K562 (cell line): ENCODE results near the gene ADARB2. TPM values are rescaled to one million over a fixed set of nuclear protein-coding genes. Genes with fewer than 3 reads are reported as not detected.

ENCODE experiments used
- ATAC-seq: fragments of 200-7000 bp; cut with Tn5 transposase; 3 replicates; pipeline ENCODE4 v1.9.1; 2020; ENCODE audit warnings: moderate library complexity
- BruUV-seq: library from RNA; stranded (reverse); fragments of 400-500 nt; replicated peaks from 2 replicates; lab custom pipeline; 2021; lab: Mats Ljungman, UMichigan
- CTCF ChIA-PET: fragments of 300-600 bp; formaldehyde crosslinking; extraction: SDS; loops from one replicate; lab custom pipeline; 2021; ENCODE audit warnings: low intra/inter-chr PET ratio; lab: Yijun Ruan, JAX
- POLR2A ChIA-PET: fragments of 300-600, 350-650 bp; sonication (Branson Sonifier 250); formaldehyde crosslinking; extraction: SDS; loops from one replicate; lab custom pipeline; 2021; ENCODE audit warnings: antibody characterized with exemption, inconsistent platforms; lab: Yijun Ruan, JAX
- DNase-seq, 4 experiments: peaks; one replicate each; pipeline versions ENCODE4 v3.0.0 to v3.0.0-alpha.2; 2011 to 2018; ENCODE audit warnings: low spot score in 3 of 4, mixed read lengths in 3 of 4; ENCODE audit errors: extremely low read depth in 1 of 4
- FAIRE-seq: peaks from 2 replicates; lab custom pipeline; 2011; peaks lifted over from hg19 to GRCh38; lab: Jason Lieb, UNC
- H2AFZ ChIP-seq: 2 replicates; pipeline ENCODE4 v1.6.0; 2011; ENCODE audit warnings: low read depth, low read length, control low read depth, inconsistent platforms
- H3K27ac ChIP-seq: fragments of 200-600 bp; 3 replicates; pipeline ENCODE4 v1.8.0; 2011; ENCODE audit warnings: low read depth, mild to moderate bottlenecking, control low read depth, inconsistent platforms, low read length, moderate library complexity, mixed read lengths; ENCODE audit errors: extremely low read depth
- H3K27me3 ChIP-seq, 2 experiments: fragments of 300-600 bp in 1 of 2; 2 replicates in 1 of 2; 3 replicates in 1 of 2; pipeline versions ENCODE4 v1.6.0 to v1.8.0; 2011; ENCODE audit warnings: inconsistent platforms in 2 of 2, low read length in 2 of 2, mild to moderate bottlenecking in 1 of 2, mixed read lengths in 1 of 2, moderate library complexity in 1 of 2; ENCODE audit not compliant: control insufficient read depth in 2 of 2, insufficient read depth in 2 of 2
- H3K36me3 ChIP-seq: fragments of 300-600 bp; 3 replicates; pipeline ENCODE4 v1.8.0; 2011; ENCODE audit warnings: mild to moderate bottlenecking, low read length, inconsistent platforms; ENCODE audit not compliant: control insufficient read depth, insufficient read depth
- H3K4me1 ChIP-seq, 2 experiments: fragments of 200-600 bp in 1 of 2; replicated peaks in 1 of 2; 2 replicates in 1 of 2; 3 replicates in 1 of 2; pipeline versions ENCODE4 v1.5.1 to v1.8.0; 2011; ENCODE audit warnings: inconsistent platforms in 2 of 2, low read length in 2 of 2, mild to moderate bottlenecking in 1 of 2, mixed read lengths in 1 of 2, moderate library complexity in 1 of 2; ENCODE audit not compliant: control insufficient read depth in 2 of 2, insufficient read depth in 2 of 2
- H3K4me2 ChIP-seq: 2 replicates; pipeline ENCODE4 v1.6.1; 2011; ENCODE audit warnings: low read length, control low read depth, inconsistent platforms, mixed read lengths; ENCODE audit not compliant: insufficient read depth
- H3K4me3 ChIP-seq: fragments of 200-600 bp; sonication (generic), shearing (Covaris generic); 2 replicates; pipeline ENCODE4 v1.5.1; 2016; ENCODE audit warnings: control low read depth, inconsistent platforms
- H3K79me2 ChIP-seq: fragments of 200-600 bp; 3 replicates; pipeline ENCODE4 v1.8.0; 2011; ENCODE audit warnings: low read length, inconsistent platforms; ENCODE audit not compliant: control insufficient read depth, insufficient read depth
- H3K9ac ChIP-seq, 2 experiments: 2 replicates each; pipeline versions ENCODE4 v1.6.0 to v1.6.1; 2011; ENCODE audit warnings: low read depth in 2 of 2, low read length in 2 of 2, control low read depth in 1 of 2, inconsistent platforms in 1 of 2, mild to moderate bottlenecking in 1 of 2, mixed read lengths in 1 of 2; ENCODE audit not compliant: insufficient read depth in 1 of 2
- H3K9me1 ChIP-seq: one replicate; pipeline ENCODE4 v1.6.0; 2011; ENCODE audit warnings: inconsistent platforms, mild to moderate bottlenecking, low read length, moderate library complexity; ENCODE audit not compliant: control insufficient read depth, insufficient read depth
- H3K9me3 ChIP-seq: replicated peaks from 2 replicates; pipeline ENCODE4 v1.5.1; 2011; ENCODE audit warnings: low read depth, low read length, inconsistent platforms; ENCODE audit not compliant: control insufficient read depth, insufficient read depth
- H4K20me1 ChIP-seq: replicated peaks from 2 replicates; pipeline ENCODE4 v1.6.1; 2011; ENCODE audit warnings: low read length, inconsistent platforms, mixed read lengths; ENCODE audit not compliant: control insufficient read depth, insufficient read depth
- GATAD2B ChIP-seq: fragments of 450-650 bp; IDR thresholded peaks from 2 replicates; pipeline ENCODE4 v1.6.1; 2017; ENCODE audit warnings: mild to moderate bottlenecking, borderline replicate concordance
- ILK ChIP-seq: fragments of 450-650 bp; IDR thresholded peaks from 2 replicates; pipeline ENCODE4 v1.6.1; 2016; ENCODE audit warnings: missing genetic modification characterization, low read depth, mild to moderate bottlenecking, missing compliant biosample characterization, moderate library complexity, borderline replicate concordance
- LCOR ChIP-seq: sonication (generic); formaldehyde crosslinking; IDR thresholded peaks from 2 replicates; pipeline ENCODE4 v1.8.0; 2022; ENCODE audit warnings: mild to moderate bottlenecking, missing genetic modification reagents
- NCOA1 ChIP-seq: fragments of 450-650 bp; IDR thresholded peaks from 2 replicates; pipeline ENCODE4 v1.6.1; 2016; ENCODE audit warnings: low read depth
- NELFE ChIP-seq: IDR thresholded peaks from 2 replicates; pipeline ENCODE4 v1.6.1; 2011; ENCODE audit warnings: mild to moderate bottlenecking; ENCODE audit not compliant: insufficient read depth, insufficient read length
- SIN3A ChIP-seq, 2 experiments: fragments of 150-350 bp in 1 of 2; IDR thresholded peaks; 2 replicates each; pipeline ENCODE4 v1.6.1; 2011 to 2016; ENCODE audit warnings: borderline replicate concordance in 2 of 2, low read depth in 2 of 2, low read length in 2 of 2, mild to moderate bottlenecking in 2 of 2, moderate library complexity in 2 of 2; ENCODE audit not compliant: control insufficient read depth in 1 of 2
- ZBTB8A ChIP-seq: fragments of 450-650 bp; IDR thresholded peaks from 2 replicates; pipeline ENCODE4 v1.6.1; 2018; ENCODE audit warnings: mild to moderate bottlenecking, moderate library complexity; ENCODE audit not compliant: partially characterized antibody
- ZNF146 ChIP-seq: IDR thresholded peaks from one replicate; pipeline ENCODE4 v1.6.1; 2018; ENCODE audit warnings: missing compliant biosample characterization; ENCODE audit not compliant: unreplicated experiment
- WGBS: fragments of 100-300 bp; shearing (Covaris generic); methylation state at CpG from one replicate; pipeline ENCODE4 v1.1.6; 2016; ENCODE audit warnings: low coverage, mixed read lengths; ENCODE audit not compliant: insufficient coverage; ENCODE audit errors: missing lambda C conversion rate; 5-methylcytosine and 5-hydroxymethylcytosine counted together
- in situ Hi-C: fragments of 300-500 bp; cut with MboI; formaldehyde crosslinking; loops from 4 replicates; pipeline ENCODE4 v1.15.0; 2018; ENCODE audit warnings: inconsistent platforms, mixed read lengths
- intact Hi-C: fragments of 100-400 bp; cut with micrococcal nuclease; formaldehyde crosslinking; loops from 2 replicates; pipeline ENCODE4 v1.14.2; 2022
- polyA plus RNA-seq, 8 experiments: library from polyadenylated mRNA; depleted of rRNA in 4 of 8; stranded (reverse) in 5 of 8; unstranded in 3 of 8; fragments of >200 nt; fragmentation: Nextera tagmentation in 2 of 8; fragmentation: Illumina TruSeq in 1 of 8; extraction: Ambion mirVana in 2 of 8; extraction: Trizol in 1 of 8; gene quantifications; 2 replicates each; pipeline versions ENCODE4 v1.2.1 to v1.2.3, GENCODE V29; 2011 to 2014; ENCODE audit warnings: inconsistent platforms in 1 of 8, missing spikeins in 1 of 8
- total RNA-seq, 7 experiments: library from RNA; depleted of rRNA in 6 of 7; stranded (reverse); fragments of >200 nt in 6 of 7; fragmentation: Illumina TruSeq in 2 of 7; extraction: Trizol in 2 of 7; gene quantifications; 2 replicates each; pipeline versions ENCODE4 v1.2.1 to v1.2.3, GENCODE V29; 2011 to 2021; ENCODE audit warnings: low replicate concordance in 1 of 7
- TF ChIP-seq, protein P1 (sequence below): fragments of 250-450 bp; sonication (Bioruptor Pico); IDR thresholded peaks from 2 replicates; pipeline ENCODE4 v1.8.0; 2021; ENCODE audit warnings: borderline replicate concordance, mild to moderate bottlenecking, moderate library complexity; ENCODE audit not compliant: poor library complexity, severe bottlenecking
- TF ChIP-seq, protein P2 (sequence below): sonication (generic); formaldehyde crosslinking; IDR thresholded peaks from 2 replicates; pipeline ENCODE4 v1.8.0; 2022; ENCODE audit warnings: mild to moderate bottlenecking, missing genetic modification reagents
- TF ChIP-seq, protein P3 (sequence below): sonication (generic); formaldehyde crosslinking; IDR thresholded peaks from 2 replicates; pipeline ENCODE4 v1.8.0; 2022; ENCODE audit warnings: mild to moderate bottlenecking, low read depth, missing genetic modification reagents
- TF ChIP-seq, protein P4 (sequence below): fragments of 150-350 bp; conservative IDR thresholded peaks from 2 replicates; pipeline ENCODE4 v1.6.1; 2014; ENCODE audit warnings: low read length

ADARB2 gene
- total and polyA plus RNA-seq, 9 of the 15 experiments (the other 6 are each of a cell fraction or from before 2014, with no cell fraction given) = not detected

DNA sequence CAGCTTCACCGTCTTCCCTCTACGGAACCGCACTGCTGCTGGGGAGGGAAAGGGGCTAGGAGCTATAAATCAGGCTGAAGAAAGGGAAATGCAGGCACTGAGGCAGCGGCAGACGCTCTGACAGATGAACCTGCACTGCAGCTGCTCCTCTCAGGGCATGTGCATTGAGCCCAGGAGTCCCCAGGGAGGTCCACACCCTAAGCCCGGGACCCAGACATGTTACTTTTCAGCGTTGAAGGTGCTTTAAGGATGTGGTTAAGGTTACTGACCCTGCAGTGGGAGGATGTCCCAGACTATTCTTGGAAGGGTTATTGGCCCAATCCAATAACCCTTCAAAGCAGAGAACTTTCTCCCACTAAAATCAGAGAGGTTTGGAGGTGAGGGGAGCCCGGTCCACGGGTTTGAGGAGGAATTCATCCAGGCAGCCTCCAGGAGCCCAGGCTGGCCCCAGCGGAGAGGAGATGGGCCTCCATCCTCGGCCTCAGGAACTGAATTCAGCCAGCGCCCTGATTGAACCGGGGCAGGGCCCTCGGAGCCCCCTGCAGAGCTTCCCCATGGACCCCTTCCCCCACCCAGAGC lies 75.4 kb downstream of the ADARB2 start:
- Histone ChIP-seq H3K4me3 (no peak overlapping the region), H3K4me1 (no peaks in the 10 kb centered on the region), H3K27ac (no peak overlapping the region), H3K9me3 (no peaks in the 10 kb centered on the region), H3K4me2 (no peak overlapping the region), H3K27me3 (peaks cover 20 to 55% of the 10 kb centered on the region in 2 experiments; a peak in 4 of 5 replicates), H3K9me1 (no peaks in the 10 kb centered on the region), H4K20me1 (no peaks in the 10 kb centered on the region), H3K9ac (no peak overlapping the region), H2AFZ (no peak overlapping the region), H3K36me3 (no peaks in the 10 kb centered on the region), H3K79me2 (no peaks in the 10 kb centered on the region)
- no peak for DNase-seq
- intact Hi-C loops (no loop called here), in situ Hi-C loops (no loop called here)
- no peak for FAIRE-seq
- POLR2A ChIA-PET = no interaction called here
- CTCF ChIA-PET = no interaction called here
- WGBS = 0% methylated on average over 13 of the region's 14 CpGs
- no TSS peak for BruUV-seq
- ATAC-seq = no peak
- TF ChIP-seq LCOR (CRISPR knock-in tag) (no peak), GATAD2B (no peak), NCOA1 (no peak), ZNF146 (no peak), ILK (no peak), NELFE (no peak), ZBTB8A (no peak), SIN3A (IDR thresholded peaks at IDR 0.05; ENCODE audit: borderline replicate concordance in 2 of 2, control insufficient read depth in 1 of 2, low read depth in 2 of 2, low read length in 2 of 2) (no peak)
- TF ChIP-seq, protein P1, sequence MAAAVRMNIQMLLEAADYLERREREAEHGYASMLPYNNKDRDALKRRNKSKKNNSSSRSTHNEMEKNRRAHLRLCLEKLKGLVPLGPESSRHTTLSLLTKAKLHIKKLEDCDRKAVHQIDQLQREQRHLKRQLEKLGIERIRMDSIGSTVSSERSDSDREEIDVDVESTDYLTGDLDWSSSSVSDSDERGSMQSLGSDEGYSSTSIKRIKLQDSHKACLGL (CRISPR knock-in tag) = no peak
- TF ChIP-seq, protein P2, sequence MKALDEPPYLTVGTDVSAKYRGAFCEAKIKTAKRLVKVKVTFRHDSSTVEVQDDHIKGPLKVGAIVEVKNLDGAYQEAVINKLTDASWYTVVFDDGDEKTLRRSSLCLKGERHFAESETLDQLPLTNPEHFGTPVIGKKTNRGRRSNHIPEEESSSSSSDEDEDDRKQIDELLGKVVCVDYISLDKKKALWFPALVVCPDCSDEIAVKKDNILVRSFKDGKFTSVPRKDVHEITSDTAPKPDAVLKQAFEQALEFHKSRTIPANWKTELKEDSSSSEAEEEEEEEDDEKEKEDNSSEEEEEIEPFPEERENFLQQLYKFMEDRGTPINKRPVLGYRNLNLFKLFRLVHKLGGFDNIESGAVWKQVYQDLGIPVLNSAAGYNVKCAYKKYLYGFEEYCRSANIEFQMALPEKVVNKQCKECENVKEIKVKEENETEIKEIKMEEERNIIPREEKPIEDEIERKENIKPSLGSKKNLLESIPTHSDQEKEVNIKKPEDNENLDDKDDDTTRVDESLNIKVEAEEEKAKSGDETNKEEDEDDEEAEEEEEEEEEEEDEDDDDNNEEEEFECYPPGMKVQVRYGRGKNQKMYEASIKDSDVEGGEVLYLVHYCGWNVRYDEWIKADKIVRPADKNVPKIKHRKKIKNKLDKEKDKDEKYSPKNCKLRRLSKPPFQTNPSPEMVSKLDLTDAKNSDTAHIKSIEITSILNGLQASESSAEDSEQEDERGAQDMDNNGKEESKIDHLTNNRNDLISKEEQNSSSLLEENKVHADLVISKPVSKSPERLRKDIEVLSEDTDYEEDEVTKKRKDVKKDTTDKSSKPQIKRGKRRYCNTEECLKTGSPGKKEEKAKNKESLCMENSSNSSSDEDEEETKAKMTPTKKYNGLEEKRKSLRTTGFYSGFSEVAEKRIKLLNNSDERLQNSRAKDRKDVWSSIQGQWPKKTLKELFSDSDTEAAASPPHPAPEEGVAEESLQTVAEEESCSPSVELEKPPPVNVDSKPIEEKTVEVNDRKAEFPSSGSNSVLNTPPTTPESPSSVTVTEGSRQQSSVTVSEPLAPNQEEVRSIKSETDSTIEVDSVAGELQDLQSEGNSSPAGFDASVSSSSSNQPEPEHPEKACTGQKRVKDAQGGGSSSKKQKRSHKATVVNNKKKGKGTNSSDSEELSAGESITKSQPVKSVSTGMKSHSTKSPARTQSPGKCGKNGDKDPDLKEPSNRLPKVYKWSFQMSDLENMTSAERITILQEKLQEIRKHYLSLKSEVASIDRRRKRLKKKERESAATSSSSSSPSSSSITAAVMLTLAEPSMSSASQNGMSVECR (CRISPR knock-in tag) = no peak
- TF ChIP-seq, protein P3, sequence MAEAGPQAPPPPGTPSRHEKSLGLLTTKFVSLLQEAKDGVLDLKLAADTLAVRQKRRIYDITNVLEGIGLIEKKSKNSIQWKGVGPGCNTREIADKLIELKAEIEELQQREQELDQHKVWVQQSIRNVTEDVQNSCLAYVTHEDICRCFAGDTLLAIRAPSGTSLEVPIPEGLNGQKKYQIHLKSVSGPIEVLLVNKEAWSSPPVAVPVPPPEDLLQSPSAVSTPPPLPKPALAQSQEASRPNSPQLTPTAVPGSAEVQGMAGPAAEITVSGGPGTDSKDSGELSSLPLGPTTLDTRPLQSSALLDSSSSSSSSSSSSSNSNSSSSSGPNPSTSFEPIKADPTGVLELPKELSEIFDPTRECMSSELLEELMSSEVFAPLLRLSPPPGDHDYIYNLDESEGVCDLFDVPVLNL (CRISPR knock-in tag) = no peak
- TF ChIP-seq, protein P4, sequence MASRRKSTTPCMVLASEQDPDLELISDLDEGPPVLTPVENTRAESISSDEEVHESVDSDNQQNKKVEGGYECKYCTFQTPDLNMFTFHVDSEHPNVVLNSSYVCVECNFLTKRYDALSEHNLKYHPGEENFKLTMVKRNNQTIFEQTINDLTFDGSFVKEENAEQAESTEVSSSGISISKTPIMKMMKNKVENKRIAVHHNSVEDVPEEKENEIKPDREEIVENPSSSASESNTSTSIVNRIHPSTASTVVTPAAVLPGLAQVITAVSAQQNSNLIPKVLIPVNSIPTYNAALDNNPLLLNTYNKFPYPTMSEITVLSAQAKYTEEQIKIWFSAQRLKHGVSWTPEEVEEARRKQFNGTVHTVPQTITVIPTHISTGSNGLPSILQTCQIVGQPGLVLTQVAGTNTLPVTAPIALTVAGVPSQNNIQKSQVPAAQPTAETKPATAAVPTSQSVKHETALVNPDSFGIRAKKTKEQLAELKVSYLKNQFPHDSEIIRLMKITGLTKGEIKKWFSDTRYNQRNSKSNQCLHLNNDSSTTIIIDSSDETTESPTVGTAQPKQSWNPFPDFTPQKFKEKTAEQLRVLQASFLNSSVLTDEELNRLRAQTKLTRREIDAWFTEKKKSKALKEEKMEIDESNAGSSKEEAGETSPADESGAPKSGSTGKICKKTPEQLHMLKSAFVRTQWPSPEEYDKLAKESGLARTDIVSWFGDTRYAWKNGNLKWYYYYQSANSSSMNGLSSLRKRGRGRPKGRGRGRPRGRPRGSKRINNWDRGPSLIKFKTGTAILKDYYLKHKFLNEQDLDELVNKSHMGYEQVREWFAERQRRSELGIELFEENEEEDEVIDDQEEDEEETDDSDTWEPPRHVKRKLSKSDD = no peak
